ENCODE measurements around the gene CBX5.

Gene CBX5

GRCh38 chr12:54182086-54182485, 97.8 kb downstream of the CBX5 start:
- in situ Hi-C loops (cut with MboI; ENCODE audit: low sequenced_read_pairs), result no loop called here

All from HL-60/S4 treated with phorbol 12-myristate 13-acetate at 8.2 ng/mL for 4 days and 3 days (cell line).